ENCODE results near the gene OXER1.

Gene OXER1

GRCh38 chr2:42768706-42769256 lies 4.8 kb upstream of the OXER1 start:
- DNase-seq, result no peak

- DNase-seq, result no peak
These were observed 4.2 kb upstream of the OXER1 start for GRCh38 chr2:42767899-42768705.

- no peak for DNase-seq
These were observed 3.4 kb upstream of the OXER1 start for GRCh38 chr2:42767080-42767898.

- DNase-seq, result no peak
These were observed 1.8 kb upstream of the OXER1 start for GRCh38 chr2:42765686-42766085.

- DNase-seq, result no peak
These were observed 966 bp upstream of the OXER1 start for GRCh38 chr2:42764901-42765300.

- no peak for DNase-seq
These were observed 821 bp downstream of the OXER1 start for GRCh38 chr2:42762823-42763804.

- DNase-seq, result no peak
These were observed 1.8 kb downstream of the OXER1 start for GRCh38 chr2:42762155-42762554.

- DNase-seq, result no peak
These were observed 2.4 kb downstream of the OXER1 start for GRCh38 chr2:42761554-42761953.

- no peak for DNase-seq
These were observed 5.2 kb downstream of the OXER1 start for GRCh38 chr2:42758751-42759150.

- DNase-seq, result no peak
These were observed 5.8 kb downstream of the OXER1 start for GRCh38 chr2:42757981-42758740.

GRCh38 chr2:42756966-42757513 lies 6.9 kb downstream of the OXER1 start:
- DNase-seq, result no peak

- no peak for DNase-seq
These were observed 7.7 kb downstream of the OXER1 start for GRCh38 chr2:42756150-42756775.

- no peak for DNase-seq
These were observed 8.6 kb downstream of the OXER1 start for GRCh38 chr2:42755191-42755880.

GRCh38 chr2:42754776-42755140 lies 9.2 kb downstream of the OXER1 start:
- no peak for DNase-seq

- no peak for DNase-seq
These were observed 9.7 kb downstream of the OXER1 start for GRCh38 chr2:42754021-42754775.

- DNase-seq, result no peak
These were observed 10.8 kb downstream of the OXER1 start for GRCh38 chr2:42752816-42753813.

- DNase-seq, result no peak
These were observed 11.6 kb downstream of the OXER1 start for GRCh38 chr2:42752314-42752713.

GRCh38 chr2:42748840-42749239 lies 15.1 kb downstream of the OXER1 start:
- DNase-seq, result no peak

All from NCI-H345 (cell line).